OCI-LY1 (cell line): ENCODE data around the gene RPS27A.
"Not testable (repeated sequence)": the region's sequence is repeated elsewhere in the genome, so short reads cannot be mapped to it uniquely, and the experiment has no call there.

Experiments
- H2AFZ ChIP-seq: fragments of 200-600 bp; sonication (generic), shearing (Covaris generic); 2 replicates; pipeline ENCODE4 v1.6.0; 2014; ENCODE audit warnings: antibody characterized with exemption, mild to moderate bottlenecking, low read length
- H3F3A ChIP-seq: fragments of 200-600 bp; sonication (generic), shearing (Covaris generic); 2 replicates; pipeline ENCODE4 v1.6.0; 2014; ENCODE audit warnings: mild to moderate bottlenecking, antibody characterized with exemption, low read length, moderate library complexity; ENCODE audit not compliant: insufficient read depth
- H3K27ac ChIP-seq: fragments of 200-600 bp; sonication (generic); 2 replicates; pipeline ENCODE4 v1.5.1; 2014; ENCODE audit warnings: low read length, mixed run types, mild to moderate bottlenecking, low read depth; ENCODE audit not compliant: poor library complexity, severe bottlenecking
- H3K27me3 ChIP-seq: fragments of 200-600 bp; sonication (generic); 2 replicates; pipeline ENCODE4 v1.6.0; 2014; ENCODE audit warnings: antibody characterized with exemption, mild to moderate bottlenecking, low read length, moderate library complexity; ENCODE audit not compliant: insufficient read depth
- H3K36me3 ChIP-seq: fragments of 200-600 bp; sonication (generic); 2 replicates; pipeline ENCODE4 v1.6.1; 2014; ENCODE audit warnings: mild to moderate bottlenecking, antibody characterized with exemption, low read length, moderate library complexity, mixed read lengths; ENCODE audit not compliant: insufficient read depth
- H3K4me1 ChIP-seq: fragments of 200-600 bp; sonication (generic); 2 replicates; pipeline ENCODE4 v1.5.1; 2014; ENCODE audit warnings: mild to moderate bottlenecking, low read length, moderate library complexity; ENCODE audit not compliant: insufficient read depth, severe bottlenecking
- H3K4me2 ChIP-seq: fragments of 200-600 bp; sonication (generic), shearing (Covaris generic); 2 replicates; pipeline ENCODE4 v1.6.1; 2014; ENCODE audit warnings: low read length
- H3K4me3 ChIP-seq: fragments of 200-600 bp; sonication (generic); 2 replicates; pipeline ENCODE4 v1.5.1; 2014; ENCODE audit warnings: low read length, low read depth, mild to moderate bottlenecking, mixed read lengths; ENCODE audit not compliant: poor library complexity, severe bottlenecking
- H3K79me2 ChIP-seq: fragments of 200-600 bp; shearing (Covaris generic); 2 replicates; pipeline ENCODE4 v1.6.1; 2016; ENCODE audit warnings: mixed run types, low read length, mixed read lengths; ENCODE audit not compliant: insufficient read depth
- H3K9ac ChIP-seq: fragments of 200-600 bp; sonication (generic), shearing (Covaris generic); 2 replicates; pipeline ENCODE4 v1.6.1; 2014; ENCODE audit warnings: mild to moderate bottlenecking, low read length, mixed read lengths
- H3K9me2 ChIP-seq: fragments of 200-600 bp; sonication (generic), shearing (Covaris generic); 2 replicates; pipeline ENCODE4 v1.6.1; 2014; ENCODE audit warnings: low read depth, mild to moderate bottlenecking, low read length, mixed read lengths
- H3K9me3 ChIP-seq: fragments of 200-600 bp; shearing (Covaris generic); 2 replicates; pipeline ENCODE4 v1.6.1; 2014; ENCODE audit warnings: low read length, mixed read lengths
- H4K20me1 ChIP-seq: fragments of 200-600 bp; sonication (generic), shearing (Covaris generic); 2 replicates; pipeline ENCODE4 v1.6.0; 2016; ENCODE audit warnings: mild to moderate bottlenecking, low read length; ENCODE audit not compliant: insufficient read depth
- CTCF ChIP-seq: fragments of 200-600 bp; sonication (generic), shearing (Covaris generic); IDR thresholded peaks from 2 replicates; pipeline ENCODE4 v1.5.1; 2017; ENCODE audit warnings: mild to moderate bottlenecking, antibody characterized with exemption, low read length, moderate library complexity, mixed read lengths
- EZH2 ChIP-seq: fragments of 200-600 bp; sonication (generic), shearing (Covaris generic); IDR thresholded peaks from 2 replicates; pipeline ENCODE4 v1.8.0; 2017; ENCODE audit warnings: borderline replicate concordance, mixed run types, mild to moderate bottlenecking, antibody characterized with exemption, low read length, moderate library complexity, mixed read lengths

The RPS27A gene

DNA sequence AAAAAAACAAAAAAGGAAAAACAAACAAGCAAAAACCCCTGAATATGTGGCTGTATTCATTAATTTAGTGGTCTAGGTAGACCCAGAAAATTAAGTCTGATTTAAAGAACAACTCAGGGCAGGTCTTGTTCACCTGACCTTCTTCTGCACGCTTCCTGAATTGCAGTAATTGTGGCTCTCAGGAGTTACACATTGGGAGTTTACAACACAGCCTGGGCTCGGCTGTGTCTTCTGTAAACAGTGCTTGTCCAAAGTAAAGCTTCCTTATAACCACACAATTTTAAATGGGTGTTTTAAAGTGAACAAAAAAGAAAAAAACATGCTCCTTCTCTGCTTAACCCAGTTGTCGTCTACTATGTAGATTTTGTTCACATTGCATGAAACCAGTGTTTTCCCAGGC is 44.8 kb downstream of the RPS27A start:
- H3K27me3 ChIP-seq, result no peaks in the 10 kb centered on the region
- H3K36me3 ChIP-seq, result no peaks in the 10 kb centered on the region
- no peak overlapping the region for H3K27ac ChIP-seq
- H4K20me1 ChIP-seq, result no peaks in the 10 kb centered on the region
- no peaks in the 10 kb centered on the region for H3K9me3 ChIP-seq
- no peak overlapping the region for H3K9ac ChIP-seq
- no peak overlapping the region for H3K4me2 ChIP-seq
- H2AFZ ChIP-seq, result no peak overlapping the region
- peaks cover 6% of the 10 kb centered on the region for H3K4me1 ChIP-seq
- no peaks in the 10 kb centered on the region for H3F3A ChIP-seq
- TF ChIP-seq EZH2 (no peak), CTCF (no peak)
- H3K79me2 ChIP-seq, result no peaks in the 10 kb centered on the region
- H3K4me3 ChIP-seq, result no peak overlapping the region
- H3K9me2 ChIP-seq, result no peaks in the 10 kb centered on the region

DNA sequence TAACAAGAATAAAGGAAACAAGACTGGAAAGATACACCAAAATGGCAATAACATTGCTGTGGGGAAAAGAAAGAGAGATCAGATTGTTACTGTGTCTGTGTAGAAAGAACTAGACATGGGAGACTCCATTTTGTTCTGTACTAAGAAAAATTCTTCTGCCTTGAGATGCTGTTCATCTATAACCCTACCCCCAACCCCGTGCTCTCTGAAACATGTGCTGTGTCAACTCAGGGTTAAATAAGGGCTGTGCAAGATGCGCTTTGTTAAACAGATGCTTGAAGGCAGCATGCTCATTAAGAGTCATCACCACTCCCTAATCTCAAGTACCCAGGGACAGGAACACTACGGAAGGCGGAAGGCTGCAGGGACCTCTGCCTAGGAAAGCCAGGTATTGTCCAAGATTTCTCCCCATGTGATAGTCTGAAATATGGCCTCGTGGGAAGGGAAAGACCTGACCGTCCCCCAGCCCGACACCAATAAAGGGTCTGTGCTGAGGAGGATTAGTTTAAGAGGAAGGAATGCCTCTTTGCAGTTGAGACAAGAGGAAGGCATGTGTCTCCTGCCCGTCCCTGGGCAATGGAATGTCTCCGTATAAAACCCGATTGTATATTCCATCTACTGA is 46.8 kb downstream of the RPS27A start:
- not testable (repeated sequence) for H3K9me3 ChIP-seq, H3K9me2 ChIP-seq, H3K27me3 ChIP-seq, H3K9ac ChIP-seq, H3K4me3 ChIP-seq, H3K36me3 ChIP-seq, H2AFZ ChIP-seq, H3K4me2 ChIP-seq, H3F3A ChIP-seq, H3K79me2 ChIP-seq, H3K27ac ChIP-seq, H4K20me1 ChIP-seq
- H3K4me1 ChIP-seq, result peaks cover 26% of the 10 kb centered on the region

DNA sequence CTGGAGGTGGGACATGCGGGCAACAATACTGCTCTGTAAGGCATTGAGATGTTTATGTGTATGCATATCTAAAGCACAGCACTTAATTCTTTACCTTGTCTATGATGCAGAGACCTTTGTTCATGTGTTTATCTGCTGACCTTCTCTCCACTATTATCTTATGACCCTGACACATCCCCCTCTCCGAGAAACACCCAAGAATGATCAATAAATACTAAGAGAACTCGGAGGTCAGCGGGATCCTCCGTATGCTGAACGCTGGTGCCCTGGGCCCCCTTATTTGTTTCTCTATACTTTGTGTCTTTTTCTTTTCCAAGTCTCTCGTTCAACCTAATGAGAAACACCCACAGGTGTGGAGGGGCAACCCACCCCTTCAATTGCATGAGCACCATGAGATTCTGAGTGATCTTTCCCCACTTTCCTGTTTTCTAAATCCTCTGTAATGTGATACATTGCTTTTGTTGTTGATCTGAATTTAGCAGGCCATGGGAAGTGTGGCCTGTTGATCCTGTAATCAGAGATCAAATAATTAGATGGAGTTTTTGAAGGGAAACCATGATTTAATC is 47.5 kb downstream of the RPS27A start:
- H4K20me1 ChIP-seq, H2AFZ ChIP-seq, H3K9me2 ChIP-seq, H3K27me3 ChIP-seq, H3K36me3 ChIP-seq, H3K9ac ChIP-seq, H3K27ac ChIP-seq, H3K4me2 ChIP-seq, H3K4me3 ChIP-seq, H3K9me3 ChIP-seq, H3F3A ChIP-seq, H3K79me2 ChIP-seq: not testable (repeated sequence)
- peaks cover 29% of the 10 kb centered on the region for H3K4me1 ChIP-seq

- not testable (repeated sequence) for H3K9me3 ChIP-seq, H3K36me3 ChIP-seq, H3K4me2 ChIP-seq, H4K20me1 ChIP-seq, H3F3A ChIP-seq, H3K27me3 ChIP-seq, H3K4me3 ChIP-seq, H3K79me2 ChIP-seq, H3K9ac ChIP-seq, H3K27ac ChIP-seq, H2AFZ ChIP-seq, H3K9me2 ChIP-seq
- peaks cover 29% of the 10 kb centered on the region for H3K4me1 ChIP-seq
Observed at GRCh38 chr2:55280851-55281546, 48.5 kb downstream of the RPS27A start.
